SK-N-SH (cell line): ENCODE data around the gene MORN3. TPM values are rescaled to one million over a fixed set of nuclear protein-coding genes. Genes with fewer than 3 reads are reported as not detected.

Source experiments
- CTCF ChIA-PET: fragments of 300-600, 350-600 bp; formaldehyde crosslinking; extraction: SDS; loops from one replicate; lab custom pipeline; 2021; lab: Yijun Ruan, JAX
- POLR2A ChIA-PET: fragments of 350-600 bp; sonication (Branson Sonifier 250); formaldehyde crosslinking; extraction: SDS; loops from one replicate; lab custom pipeline; 2020; ENCODE audit warnings: antibody characterized with exemption, inconsistent platforms; lab: Yijun Ruan, JAX
- DNase-seq: peaks from one replicate; pipeline ENCODE4 v3.0.0; 2012
- H2AFZ ChIP-seq: fragments of 200-600 bp; sonication (generic); 2 replicates; pipeline ENCODE4 v1.8.1; 2016; ENCODE audit warnings: antibody characterized with exemption, mild to moderate bottlenecking, low read depth
- H3F3A ChIP-seq: fragments of 200-600 bp; sonication (generic); replicated peaks from 2 replicates; pipeline ENCODE3; 2016; ENCODE audit warnings: antibody characterized with exemption, mild to moderate bottlenecking; ENCODE audit not compliant: insufficient read depth
- H3K27ac ChIP-seq, 2 experiments: fragments of 200-500 bp in 1 of 2; fragments of 200-600 bp in 1 of 2; sonication (Bioruptor generic) in 1 of 2; sonication (generic), shearing (Covaris generic) in 1 of 2; 2 replicates each; pipeline versions ENCODE4 v1.5.1 to v1.6.1; 2014 to 2016; ENCODE audit warnings: low read depth in 2 of 2, inconsistent platforms in 1 of 2, low read length in 1 of 2, mild to moderate bottlenecking in 1 of 2, mixed read lengths in 1 of 2
- H3K27me3 ChIP-seq: fragments of 200-600 bp; sonication (generic), shearing (Covaris generic); 2 replicates; pipeline ENCODE4 v1.6.1; 2016; ENCODE audit warnings: mixed run types; ENCODE audit not compliant: insufficient read depth
- H3K36me3 ChIP-seq, 2 experiments: fragments of 200-500 bp in 1 of 2; fragments of 200-600 bp in 1 of 2; sonication (Bioruptor generic) in 1 of 2; sonication (generic) in 1 of 2; replicated peaks in 1 of 2; 2 replicates each; pipeline versions ENCODE3 to v1.5.1; 2014 to 2016; ENCODE audit warnings: low read length in 1 of 2, mild to moderate bottlenecking in 1 of 2; ENCODE audit not compliant: insufficient read depth in 2 of 2, control insufficient read depth in 1 of 2
- H3K4me1 ChIP-seq, 2 experiments: fragments of 200-500 bp in 1 of 2; fragments of 200-600 bp in 1 of 2; sonication (Bioruptor generic) in 1 of 2; sonication (generic), shearing (Covaris generic) in 1 of 2; 2 replicates each; pipeline versions ENCODE4 v1.5.1 to v1.6.1; 2014 to 2016; ENCODE audit warnings: low read depth in 1 of 2, low read length in 1 of 2, mixed run types in 1 of 2; ENCODE audit not compliant: insufficient read depth in 2 of 2, control insufficient read depth in 1 of 2
- H3K4me2 ChIP-seq: fragments of 200-600 bp; sonication (generic), shearing (Covaris generic); 2 replicates; pipeline ENCODE4 v1.6.1; 2017; ENCODE audit warnings: mixed run types
- H3K4me3 ChIP-seq, 2 experiments: fragments of 200-500 bp in 1 of 2; fragments of 200-600 bp in 1 of 2; sonication (Bioruptor generic) in 1 of 2; sonication (generic), shearing (Covaris generic) in 1 of 2; 2 replicates each; pipeline versions ENCODE4 v1.5.1 to v1.8.1; 2014 to 2016; ENCODE audit warnings: low read depth in 2 of 2, inconsistent platforms in 1 of 2, low read length in 1 of 2, mild to moderate bottlenecking in 1 of 2, mixed read lengths in 1 of 2, moderate library complexity in 1 of 2
- H3K79me2 ChIP-seq: fragments of 200-600 bp; sonication (generic); 2 replicates; pipeline ENCODE4 v1.8.1; 2017; ENCODE audit warnings: mild to moderate bottlenecking; ENCODE audit not compliant: insufficient read depth
- H3K9ac ChIP-seq: fragments of 200-600 bp; sonication (generic); 2 replicates; pipeline ENCODE4 v1.6.1; 2017; ENCODE audit warnings: mixed run types
- H3K9me2 ChIP-seq: fragments of 200-600 bp; sonication (generic); 2 replicates; pipeline ENCODE4 v1.6.1; 2017; ENCODE audit warnings: mixed run types
- H3K9me3 ChIP-seq: fragments of 200-600 bp; sonication (generic); 2 replicates; pipeline ENCODE4 v1.6.1; 2017; ENCODE audit warnings: mixed run types, mild to moderate bottlenecking, moderate library complexity
- H4K20me1 ChIP-seq: fragments of 200-600 bp; sonication (generic); 2 replicates; pipeline ENCODE4 v1.6.1; 2017; ENCODE audit warnings: mild to moderate bottlenecking, mixed run types; ENCODE audit not compliant: insufficient read depth
- CHD2 ChIP-seq: fragments of 150-350 bp; IDR thresholded peaks from 2 replicates; pipeline ENCODE4 v1.6.1; 2018; ENCODE audit warnings: low read length; ENCODE audit not compliant: partially characterized antibody
- EP300 ChIP-seq, 2 experiments: IDR thresholded peaks; 2 replicates each; pipeline versions ENCODE4 v1.4.0 to v1.6.1; 2012; ENCODE audit warnings: borderline replicate concordance in 1 of 2, low read depth in 1 of 2, low read length in 1 of 2
- EZH2phosphoT487 ChIP-seq: fragments of 200-600 bp; sonication (generic); IDR thresholded peaks from 2 replicates; pipeline ENCODE4 v1.6.1; 2017; ENCODE audit warnings: low read depth, mixed run types, mild to moderate bottlenecking, antibody characterized with exemption, moderate library complexity, borderline replicate concordance
- GATA2 ChIP-seq: sonication (generic); formaldehyde crosslinking; IDR thresholded peaks from 2 replicates; pipeline ENCODE4 v1.5.0; 2020; ENCODE audit warnings: mild to moderate bottlenecking, missing genetic modification reagents
- IRF3 ChIP-seq: fragments of 150-350 bp; IDR thresholded peaks from 2 replicates; pipeline ENCODE4 v1.6.1; 2016; ENCODE audit warnings: mild to moderate bottlenecking, low read depth, low read length
- JUND ChIP-seq: IDR thresholded peaks from 2 replicates; pipeline ENCODE4 v1.4.0; 2012
- MAX ChIP-seq: IDR thresholded peaks from 2 replicates; pipeline ENCODE4 v1.4.0; 2012; ENCODE audit warnings: low read depth
- NRF1 ChIP-seq: IDR thresholded peaks from 2 replicates; pipeline ENCODE4 v1.6.1; 2012; ENCODE audit warnings: low read depth, mild to moderate bottlenecking, low read length
- PBX3 ChIP-seq: IDR thresholded peaks from 2 replicates; pipeline ENCODE4; 2012
- POLR2AphosphoS5 ChIP-seq: IDR thresholded peaks from 2 replicates; pipeline ENCODE4 v1.6.1; 2012; ENCODE audit warnings: low read depth, low read length
- RAD21 ChIP-seq: IDR thresholded peaks from 2 replicates; pipeline ENCODE4 v1.6.1; 2012; ENCODE audit warnings: mild to moderate bottlenecking, low read length
- RFX5 ChIP-seq: IDR thresholded peaks from 2 replicates; pipeline ENCODE4 v1.6.1; 2012; ENCODE audit warnings: mild to moderate bottlenecking, improper control_type of control experiment, low read length
- RXRA ChIP-seq: IDR thresholded peaks from 2 replicates; pipeline ENCODE4 v1.4.0; 2012; ENCODE audit warnings: low read depth, mild to moderate bottlenecking, borderline replicate concordance
- SIN3A ChIP-seq: IDR thresholded peaks from 2 replicates; pipeline ENCODE4 v1.6.1; 2012; ENCODE audit warnings: low read depth, mild to moderate bottlenecking, low read length, moderate library complexity, borderline replicate concordance
- TCF12 ChIP-seq: IDR thresholded peaks from 2 replicates; pipeline ENCODE4 v1.4.0; 2012
- USF1 ChIP-seq: IDR thresholded peaks from 2 replicates; pipeline ENCODE4 v1.4.0; 2012; ENCODE audit warnings: low read depth, borderline replicate concordance
- USF2 ChIP-seq: fragments of 150-350 bp; IDR thresholded peaks from 2 replicates; pipeline ENCODE4 v1.6.1; 2017; ENCODE audit warnings: antibody characterized with exemption, low read length, low read depth, borderline replicate concordance
- YY1 ChIP-seq: IDR thresholded peaks from 2 replicates; pipeline ENCODE4 v1.4.0; 2012; ENCODE audit warnings: low read depth, mild to moderate bottlenecking
- ZBTB33 ChIP-seq: IDR thresholded peaks from 2 replicates; pipeline ENCODE4 v1.4.0; 2012; ENCODE audit warnings: low read depth, borderline replicate concordance
- WGBS: methylation state at CpG from one replicate; pipeline ENCODE4 v1.1.6; 2017; ENCODE audit warnings: low lambda C conversion rate; 5-methylcytosine and 5-hydroxymethylcytosine counted together
- polyA plus RNA-seq, 3 experiments: library from polyadenylated mRNA; depleted of rRNA; stranded (reverse); fragments of >200 nt; gene quantifications; 2 replicates each; pipeline ENCODE4 v1.2.3, GENCODE V29; 2012

MORN3 gene
- polyA plus RNA-seq, 1 of the 3 experiments (the other 2 are of a cell fraction), result 2.7 TPM

GRCh38 chr12:121697093-121697698 lies 27.7 kb upstream of the MORN3 start (continued):
- TF ChIP-seq EP300 (IDR thresholded peaks at IDR 0.05; ENCODE audit: borderline replicate concordance in 1 of 2, low read depth in 1 of 2, low read length in 1 of 2) (no peak), POLR2AphosphoS5 (no peak), ZBTB33 (no peak), NRF1 (no peak), USF2 (no peak), EZH2phosphoT487 (no peak), MAX (no peak), RFX5 (no peak)

- Histone ChIP-seq H3K27ac (no peak overlapping the region), H3K4me2 (no peak overlapping the region), H3K27me3 (no peaks in the 10 kb centered on the region), H3K9me2 (no peaks in the 10 kb centered on the region), H3K4me3 (no peak overlapping the region), H4K20me1 (no peaks in the 10 kb centered on the region), H3K36me3 (no peaks in the 10 kb centered on the region), H2AFZ (no peak overlapping the region), H3K9me3 (no peaks in the 10 kb centered on the region), H3K9ac (no peak overlapping the region), H3K4me1 (no peaks in the 10 kb centered on the region), H3K79me2 (no peaks in the 10 kb centered on the region), H3F3A (no peaks in the 10 kb centered on the region)
- ChIA-PET POLR2A (interaction anchor here (0.6 kb wide), 3 partner anchors 13 to 80 kb away, joined by 3 read pairs; no protein-coding TSS in a partner anchor), CTCF (interaction anchor here (1.3 to 10.0 kb wide), 6 partner anchors 25 to 140 kb away, joined by 3 to 69 read pairs (median 6); partner anchors contain the start of gene RHOF)
- TF ChIP-seq RAD21, result no peak
- TF ChIP-seq CHD2, result no peak
- TF ChIP-seq IRF3, result no peak
- TF ChIP-seq NRF1, result no peak
- no peak for TF ChIP-seq RFX5
- no peak for TF ChIP-seq SIN3A
- TF ChIP-seq JUND, result no peak
- no peak for TF ChIP-seq EP300 (IDR thresholded peaks at IDR 0.05; ENCODE audit: borderline replicate concordance in 1 of 2, low read depth in 1 of 2, low read length in 1 of 2)
- no peak for TF ChIP-seq GATA2 (CRISPR knock-in tag)
- TF ChIP-seq TCF12, result no peak
- TF ChIP-seq USF1, result no peak
- TF ChIP-seq RXRA, result no peak
- no peak for TF ChIP-seq ZBTB33
- no peak for TF ChIP-seq PBX3
- TF ChIP-seq YY1, result no peak
- no peak for DNase-seq
- WGBS, result 63% methylated on average over 7 of the region's 7 CpGs
Observed at GRCh38 chr12:121693155-121693687, 23.8 kb upstream of the MORN3 start.
